GM10847 (cell line): ENCODE measurements around the gene KMT5C.

Experiments used
- POLR2A ChIP-seq: IDR thresholded peaks from 2 replicates; pipeline ENCODE4 v1.6.1; 2011; ENCODE audit not compliant: insufficient read length; ENCODE audit errors: extremely low read depth

KMT5C gene

GRCh38 chr19:55339889-55340783 is 460 bp downstream of the KMT5C start:
- peak; percentile 59 for TF ChIP-seq POLR2A

- no peak for TF ChIP-seq POLR2A
These were observed 1.1 kb downstream of the KMT5C start for GRCh38 chr19:55340784-55341147.

DNA sequence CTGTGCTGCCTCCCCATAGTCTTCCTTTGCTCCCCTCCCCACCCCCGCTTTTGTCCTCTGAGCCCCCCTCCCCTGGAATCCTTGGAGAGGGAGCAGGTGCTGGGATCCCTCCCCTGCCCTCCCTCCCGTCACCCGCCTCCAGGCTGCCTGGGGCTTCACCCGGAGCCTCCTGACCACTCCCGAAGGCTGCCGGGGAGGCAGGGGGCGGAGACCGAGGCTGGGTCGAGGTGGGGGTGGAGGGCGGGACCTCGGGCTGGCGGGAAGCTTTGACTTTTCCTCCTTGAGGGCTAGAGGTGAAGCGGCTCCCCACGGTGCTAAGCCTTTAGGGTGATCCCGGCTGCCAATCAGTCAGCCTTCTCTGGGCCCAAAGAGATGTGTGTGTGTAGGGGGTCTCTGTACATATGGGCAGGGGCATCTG is 1.5 kb downstream of the KMT5C start:
- no peak for TF ChIP-seq POLR2A

DNA sequence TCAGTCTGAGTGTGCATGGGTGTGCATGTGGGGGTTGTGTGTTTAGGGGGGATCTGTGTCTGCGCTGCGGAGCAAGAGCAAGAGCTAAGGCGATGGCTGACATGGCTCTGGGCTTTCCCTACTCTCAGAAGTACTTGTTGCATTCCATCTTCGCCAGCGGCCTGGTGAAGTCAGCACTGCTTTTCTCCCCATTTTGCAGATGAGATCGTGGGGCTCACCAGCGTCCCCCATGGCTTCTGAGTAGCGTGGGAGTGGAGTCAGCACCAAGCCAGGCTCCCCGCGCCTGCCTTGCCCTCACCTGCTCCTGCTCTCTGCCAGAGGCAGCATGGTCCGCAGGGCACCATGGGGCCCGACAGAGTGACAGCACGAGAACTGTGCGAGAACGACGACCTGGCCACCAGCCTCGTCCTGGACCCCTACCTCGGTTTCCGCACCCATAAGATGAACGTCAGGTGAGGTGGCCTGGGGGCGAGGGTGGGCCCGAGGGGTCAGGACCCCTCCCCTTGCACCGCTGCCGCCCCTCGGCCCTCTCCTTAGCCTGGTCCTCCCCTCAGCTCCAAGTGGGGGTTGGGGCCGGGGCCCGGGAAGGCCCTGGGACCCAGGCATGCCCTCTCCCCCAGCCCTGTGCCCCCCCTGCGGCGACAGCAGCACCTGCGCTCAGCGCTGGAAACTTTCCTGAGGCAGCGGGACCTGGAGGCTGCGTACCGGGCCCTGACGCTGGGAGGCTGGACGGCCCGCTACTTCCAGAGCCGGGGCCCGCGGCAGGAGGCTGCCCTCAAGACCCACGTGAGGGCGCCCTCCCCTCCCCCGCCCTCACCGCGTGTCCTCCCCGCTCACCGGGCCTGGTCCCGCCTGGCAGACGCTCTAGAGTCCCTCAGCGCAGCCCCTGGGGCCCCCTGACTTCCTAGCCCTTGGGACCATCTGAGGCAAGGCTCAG is 2.2 kb downstream of the KMT5C start:
- no peak for TF ChIP-seq POLR2A

GRCh38 chr19:55344444-55344843 is 4.8 kb downstream of the KMT5C start:
- no peak for TF ChIP-seq POLR2A

- TF ChIP-seq POLR2A = no peak
These were observed 5.6 kb downstream of the KMT5C start for GRCh38 chr19:55345101-55345817.

GRCh38 chr19:55345818-55346724 is 6.4 kb downstream of the KMT5C start:
- TF ChIP-seq POLR2A = no peak

GRCh38 chr19:55346725-55347441 is 7.2 kb downstream of the KMT5C start:
- no peak for TF ChIP-seq POLR2A

GRCh38 chr19:55347442-55348009 is 7.8 kb downstream of the KMT5C start:
- TF ChIP-seq POLR2A = no peak

DNA sequence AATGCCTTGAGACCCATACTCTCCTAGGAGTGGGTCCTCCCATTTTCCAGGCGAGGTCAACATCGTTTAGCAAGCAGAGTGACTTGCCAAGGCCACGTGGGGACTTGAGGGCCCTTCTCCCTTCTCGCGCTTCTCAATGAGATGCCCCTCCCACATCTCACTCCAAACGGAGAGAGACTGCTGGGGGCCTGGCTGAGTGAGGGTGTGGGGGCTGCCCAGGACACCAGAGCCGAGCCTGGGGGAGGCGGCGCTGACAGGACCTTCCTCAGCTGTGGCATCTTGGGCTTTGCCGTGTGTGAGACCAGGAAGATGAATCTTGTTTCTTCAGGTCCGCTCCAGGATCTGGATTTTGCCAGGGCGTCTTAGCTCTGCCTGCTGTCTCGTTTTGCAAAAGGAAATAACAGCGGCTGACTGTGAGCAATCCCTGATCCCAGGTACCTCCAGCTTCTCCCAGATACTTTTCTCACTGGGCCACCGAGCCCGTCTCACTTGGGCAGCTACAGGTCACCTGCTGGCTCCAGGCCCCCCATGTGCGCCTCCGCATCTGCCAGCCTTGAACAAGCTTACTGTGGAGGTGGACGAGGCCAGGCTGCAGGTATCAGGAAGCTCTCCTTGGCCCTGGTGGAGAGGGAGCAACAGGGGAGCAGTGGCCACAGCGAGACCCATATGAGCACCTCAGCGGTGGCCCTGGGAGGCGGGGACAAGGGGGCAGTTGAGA is 8.8 kb downstream of the KMT5C start:
- no peak for TF ChIP-seq POLR2A

- no peak for TF ChIP-seq POLR2A
These were observed 11.1 kb downstream of the KMT5C start for GRCh38 chr19:55350620-55351315.

- TF ChIP-seq POLR2A = no peak
These were observed 12.4 kb downstream of the KMT5C start for GRCh38 chr19:55352040-55352439.

DNA sequence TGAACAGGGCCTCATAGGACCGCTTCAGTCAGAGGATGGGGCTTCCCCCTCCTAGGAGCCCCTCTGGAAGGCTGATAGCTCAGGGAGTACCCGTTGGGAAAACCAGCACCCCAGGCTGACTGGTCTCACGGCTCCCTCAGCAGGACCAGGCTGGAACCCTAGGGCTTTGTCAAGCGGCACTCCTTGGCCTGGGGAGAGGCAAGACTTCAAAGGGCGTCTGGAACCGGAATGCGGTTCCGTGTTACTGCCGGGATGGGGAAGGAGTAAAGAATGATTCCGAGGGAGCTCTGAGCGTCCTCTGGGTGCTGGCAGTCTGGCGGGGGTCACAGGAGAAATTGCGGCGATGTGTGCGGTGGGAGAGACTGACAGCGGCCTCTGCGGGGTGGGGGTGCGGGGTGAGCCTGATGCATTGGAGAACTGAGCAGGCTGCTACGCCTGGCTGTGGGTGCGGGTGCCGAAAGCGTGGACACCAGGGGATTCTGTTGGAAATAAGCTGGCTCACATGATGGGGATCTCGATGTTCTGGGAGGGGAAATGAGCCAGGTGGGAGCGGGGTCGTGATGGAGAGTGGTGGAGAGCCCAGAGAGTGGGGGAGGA is 13.0 kb downstream of the KMT5C start:
- no peak for TF ChIP-seq POLR2A
